Body of pancreas (tissue), 4 donors: ENCODE results near the gene CYS1. TPM values are rescaled to one million over a fixed set of nuclear protein-coding genes. Genes with fewer than 3 reads are reported as not detected.
A peak's percentile ranks its signal among the peaks of the same experiment; 100 is the strongest.

Experiments
- ATAC-seq: fragments of 150-250 bp; one replicate; pipeline ENCODE4 v1.9.1; 2016
- DNase-seq, 4 donors: peaks; one replicate each; pipeline ENCODE4 v3.0.0-alpha.2; 2019
- H3K27ac ChIP-seq, 4 donors: fragments of 200-600 bp; sonication (generic); 1 replicate in 3 of 4; 2 replicates in 1 of 4; pipeline versions ENCODE4 v1.5.1 to v1.6.1; 2016 to 2019; ENCODE audit warnings: mild to moderate bottlenecking in 1 of 4, mixed read lengths in 1 of 4, moderate library complexity in 1 of 4
- H3K27me3 ChIP-seq, 2 donors: fragments of 200-600 bp; sonication (generic); one replicate each; pipeline ENCODE4 v1.6.0; 2016; ENCODE audit warnings: mild to moderate bottlenecking in 1 of 2
- H3K36me3 ChIP-seq, 2 donors: fragments of 200-600 bp; sonication (generic); replicated peaks in 1 of 2; 2 replicates each; pipeline ENCODE4 v1.5.1; 2016; ENCODE audit warnings: low read depth in 2 of 2; ENCODE audit not compliant: insufficient read depth in 1 of 2
- H3K4me1 ChIP-seq: fragments of 200-600 bp; sonication (generic); one replicate; pipeline ENCODE4 v1.6.0; 2016
- H3K4me3 ChIP-seq, 2 donors: fragments of 200-600 bp; sonication (generic); 1 replicate in 1 of 2; 2 replicates in 1 of 2; pipeline ENCODE4 v1.5.1; 2016 to 2019
- H3K9me3 ChIP-seq, 3 donors: fragments of 200-600 bp; sonication (generic); 1 replicate in 2 of 3; 2 replicates in 1 of 3; pipeline ENCODE4 v1.5.1; 2016
- POLR2A ChIP-seq, 3 donors: fragments of 450-650 bp; IDR thresholded peaks; one replicate each; pipeline ENCODE4 v1.6.1; 2016; ENCODE audit warnings: antibody characterized with exemption in 3 of 3, mild to moderate bottlenecking in 2 of 3
- WGBS, 2 donors: methylation state at CpG; one replicate each; pipeline ENCODE4 v1.1.5; 2017; 5-methylcytosine and 5-hydroxymethylcytosine counted together
- intact Hi-C: fragments of 100-400 bp; cut with DNase I; formaldehyde crosslinking; loops from one replicate; pipeline ENCODE4 v1.15.1; 2023
- total RNA-seq, 2 donors: library from RNA; depleted of rRNA; stranded (reverse); fragments of >200 nt; gene quantifications; one replicate each; pipeline ENCODE4 v1.1.0, GENCODE V29; 2016
- TF ChIP-seq, protein P1 (sequence below), 7 experiments: fragments of 450-650 bp in 4 of 7; fragments of 200-600 bp in 3 of 7; sonication (generic) in 3 of 7; IDR thresholded peaks; one replicate each; pipeline ENCODE4 v1.5.1; 2016 to 2019; ENCODE audit warnings: antibody characterized with exemption in 7 of 7

CYS1 gene
- total RNA-seq, 2 donors from 2014 or later = 30.4 to 36.6 TPM

DNA sequence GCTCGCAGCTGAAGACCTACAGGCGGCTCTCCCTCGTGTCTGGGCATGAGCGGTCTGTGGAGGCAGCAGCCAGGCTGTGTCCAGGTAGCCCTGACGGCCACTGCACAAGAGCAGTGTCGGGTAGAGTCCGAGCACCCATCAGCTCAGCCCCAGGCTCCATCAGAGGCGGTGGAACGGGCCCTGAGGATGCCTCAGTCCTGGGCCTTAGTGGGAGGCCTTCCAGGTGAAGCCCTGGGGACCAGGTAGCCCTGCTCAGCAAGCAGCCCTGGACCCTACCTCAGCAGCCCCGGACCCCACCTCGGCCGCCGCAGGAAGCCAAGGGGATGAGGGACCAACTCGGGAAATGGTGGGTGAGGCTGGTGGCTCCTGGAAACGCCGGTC lies 58.2 kb downstream of the CYS1 start:
- ATAC-seq (no peak), DNase-seq (no peak)
- TF ChIP-seq, protein P1, sequence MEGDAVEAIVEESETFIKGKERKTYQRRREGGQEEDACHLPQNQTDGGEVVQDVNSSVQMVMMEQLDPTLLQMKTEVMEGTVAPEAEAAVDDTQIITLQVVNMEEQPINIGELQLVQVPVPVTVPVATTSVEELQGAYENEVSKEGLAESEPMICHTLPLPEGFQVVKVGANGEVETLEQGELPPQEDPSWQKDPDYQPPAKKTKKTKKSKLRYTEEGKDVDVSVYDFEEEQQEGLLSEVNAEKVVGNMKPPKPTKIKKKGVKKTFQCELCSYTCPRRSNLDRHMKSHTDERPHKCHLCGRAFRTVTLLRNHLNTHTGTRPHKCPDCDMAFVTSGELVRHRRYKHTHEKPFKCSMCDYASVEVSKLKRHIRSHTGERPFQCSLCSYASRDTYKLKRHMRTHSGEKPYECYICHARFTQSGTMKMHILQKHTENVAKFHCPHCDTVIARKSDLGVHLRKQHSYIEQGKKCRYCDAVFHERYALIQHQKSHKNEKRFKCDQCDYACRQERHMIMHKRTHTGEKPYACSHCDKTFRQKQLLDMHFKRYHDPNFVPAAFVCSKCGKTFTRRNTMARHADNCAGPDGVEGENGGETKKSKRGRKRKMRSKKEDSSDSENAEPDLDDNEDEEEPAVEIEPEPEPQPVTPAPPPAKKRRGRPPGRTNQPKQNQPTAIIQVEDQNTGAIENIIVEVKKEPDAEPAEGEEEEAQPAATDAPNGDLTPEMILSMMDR (IDR thresholded peaks at IDR 0.05) = no peak
- TF ChIP-seq POLR2A (IDR thresholded peaks at IDR 0.05) = no peak
- Histone ChIP-seq H3K4me3 (no peak overlapping the region), H3K9me3 (no peaks in the 10 kb centered on the region), H3K36me3 (no peaks in the 10 kb centered on the region), H3K27me3 (no peaks in the 10 kb centered on the region), H3K4me1 (peaks cover 13% of the 10 kb centered on the region), H3K27ac (no peak overlapping the region)
- intact Hi-C loops = no loop called here
- WGBS, 2 donors = 80 to 86% methylated on average over 1 to 13 of the region's 16 CpGs

DNA sequence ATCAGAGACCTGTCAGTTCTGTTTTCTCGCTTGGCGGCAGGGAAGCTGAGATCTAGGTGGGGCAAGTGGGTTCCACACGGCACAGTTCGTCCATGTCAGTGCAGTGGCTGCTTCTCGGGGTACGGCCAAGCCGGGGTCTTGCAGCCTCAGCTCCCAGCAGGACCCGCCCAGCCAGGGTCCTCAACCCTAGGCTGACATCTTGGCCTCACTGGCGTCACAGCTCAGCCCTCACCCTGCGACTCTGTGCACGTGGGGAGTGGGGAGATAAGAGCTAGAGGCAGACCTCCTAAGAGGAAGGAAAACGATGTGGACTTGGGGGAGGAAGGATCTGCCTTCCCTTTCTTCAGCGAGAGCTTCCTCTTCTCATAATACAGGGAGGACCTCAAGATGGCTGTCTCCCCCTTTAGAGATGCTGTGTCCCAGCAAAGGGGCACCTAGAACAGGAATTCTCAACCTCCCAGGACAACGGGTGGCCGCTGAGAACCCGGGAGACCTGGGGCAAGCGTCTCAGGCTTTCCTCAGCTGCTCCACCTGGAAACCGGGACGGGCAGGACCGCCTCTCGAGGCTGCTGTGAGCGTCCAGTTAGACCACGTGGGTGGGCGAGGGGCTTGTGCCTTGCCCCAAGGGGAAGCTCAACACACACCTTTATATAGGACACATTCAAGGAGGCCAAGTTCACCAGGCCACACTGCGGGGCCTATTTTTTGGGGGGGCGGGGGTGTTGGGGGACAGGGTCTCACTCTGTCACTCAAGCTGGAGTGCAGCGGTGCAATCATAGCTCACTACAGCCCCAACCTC lies 60.4 kb downstream of the CYS1 start:
- Histone ChIP-seq H3K9me3 (no peaks in the 10 kb centered on the region), H3K27ac (no peak overlapping the region), H3K27me3 (no peaks in the 10 kb centered on the region), H3K36me3 (no peaks in the 10 kb centered on the region), H3K4me1 (peaks cover 13% of the 10 kb centered on the region), H3K4me3 (no peak overlapping the region)
- no peak for ATAC-seq
- no peak for DNase-seq
- WGBS, 2 donors = 81 to 95% methylated on average over 21 to 27 of the region's 27 CpGs
- TF ChIP-seq, protein P1 (IDR thresholded peaks at IDR 0.05) = no peak
- TF ChIP-seq POLR2A (IDR thresholded peaks at IDR 0.05) = no peak
- intact Hi-C loops = no loop called here

DNA sequence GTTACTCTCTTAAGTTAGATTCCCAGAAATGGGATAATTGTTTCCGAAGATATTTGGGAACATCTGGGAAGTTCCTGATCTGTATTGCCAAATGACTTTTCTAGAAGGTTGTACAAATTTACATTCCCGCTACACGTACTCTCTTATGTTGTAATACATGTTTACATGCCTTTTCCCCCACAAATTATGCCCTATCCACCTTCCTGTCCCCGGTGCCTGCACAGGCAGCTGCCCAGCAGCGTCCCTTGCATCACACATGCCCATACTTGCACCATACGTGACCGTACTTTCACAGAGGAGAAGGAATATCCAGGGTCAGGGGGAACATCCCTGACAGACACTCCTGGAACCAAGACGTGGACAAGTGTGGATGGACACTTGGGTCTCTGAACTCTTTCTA lies 61.0 kb downstream of the CYS1 start:
- TF ChIP-seq POLR2A (IDR thresholded peaks at IDR 0.05) = no peak
- TF ChIP-seq, protein P1 (IDR thresholded peaks at IDR 0.05) = no peak
- Histone ChIP-seq H3K27me3 (no peaks in the 10 kb centered on the region), H3K9me3 (no peaks in the 10 kb centered on the region), H3K36me3 (no peaks in the 10 kb centered on the region), H3K4me3 (no peak overlapping the region), H3K4me1 (peaks cover 13% of the 10 kb centered on the region), H3K27ac (no peak overlapping the region)
- 54 to 68% methylated on average over 8 of the region's 8 CpGs for WGBS, 2 donors
- intact Hi-C loops = no loop called here
- no peak for DNase-seq
- peak; percentile 34 for ATAC-seq

DNA sequence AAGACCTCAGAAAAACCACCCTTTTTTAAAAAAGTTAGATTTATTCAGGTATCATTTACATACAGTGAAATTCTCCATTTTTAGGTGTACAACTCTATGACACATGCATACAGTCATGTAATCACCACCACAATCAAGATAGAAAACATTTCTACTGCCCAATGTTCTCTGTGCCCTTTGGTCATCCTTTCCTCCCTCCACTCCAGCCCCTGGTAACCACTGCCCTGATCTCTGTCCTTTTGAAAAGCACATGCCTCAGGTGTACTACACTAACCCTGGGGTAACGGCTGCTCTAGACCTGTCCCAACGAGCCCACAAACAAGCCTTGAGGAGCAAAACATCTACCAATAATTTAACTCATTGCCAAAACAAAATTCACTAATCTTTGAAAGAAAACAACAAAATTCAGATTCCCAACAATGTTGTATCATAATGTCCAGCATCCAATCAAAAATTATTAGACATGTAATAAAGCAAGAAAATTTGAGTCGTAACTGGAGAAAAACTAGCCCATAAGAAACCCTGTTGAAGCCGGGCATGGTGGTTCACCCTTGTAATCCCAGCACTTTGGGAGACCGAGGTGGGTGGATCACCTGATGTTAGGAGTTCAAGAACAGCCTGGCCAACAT lies 62.8 kb downstream of the CYS1 start:
- Histone ChIP-seq H3K9me3 (no peaks in the 10 kb centered on the region), H3K4me3 (no peak overlapping the region), H3K4me1 (peaks cover 13% of the 10 kb centered on the region), H3K27me3 (no peaks in the 10 kb centered on the region), H3K27ac (no peak overlapping the region), H3K36me3 (no peaks in the 10 kb centered on the region)
- intact Hi-C loops = no loop called here
- WGBS, 2 donors = 85 to 96% methylated on average over 5 of the region's 5 CpGs
- TF ChIP-seq, protein P1 (IDR thresholded peaks at IDR 0.05) = no peak
- TF ChIP-seq POLR2A (IDR thresholded peaks at IDR 0.05) = no peak
- DNase-seq (no peak), ATAC-seq (no peak)
